ENCODE data around the gene LRP1B.
"Not testable (repeated sequence)": the region's sequence is repeated elsewhere in the genome, so short reads cannot be mapped to it uniquely, and the experiment has no call there.

LRP1B gene

GRCh38 chr2:140415035-140415434, 1715.8 kb downstream of the LRP1B start:
- H3K9me3 ChIP-seq (ENCODE audit: control insufficient read depth in 1 of 2, low read length in 2 of 2); H3K9ac ChIP-seq (ENCODE audit: low read depth in 1 of 2, low read length in 2 of 2); H3K36me3 ChIP-seq (ENCODE audit: control insufficient read depth in 1 of 2, insufficient read depth in 2 of 2, low read length in 2 of 2); H3K27ac ChIP-seq (ENCODE audit: low read depth, low read length); H3K4me3 ChIP-seq (ENCODE audit: low read depth in 1 of 2, low read length in 2 of 2); H3K4me1 ChIP-seq (ENCODE audit: control insufficient read depth in 1 of 2, insufficient read depth in 2 of 2, low read length in 2 of 2); H3K27me3 ChIP-seq (ENCODE audit: control insufficient read depth in 1 of 2, insufficient read depth in 2 of 2, low read length in 2 of 2): not testable (repeated sequence)

GRCh38 chr2:140410695-140411094, 1720.1 kb downstream of the LRP1B start:
- Histone ChIP-seq H3K36me3 (ENCODE audit: control insufficient read depth in 1 of 2, insufficient read depth in 2 of 2, low read length in 2 of 2) (no peaks in the 10 kb centered on the region), H3K27ac (ENCODE audit: low read depth, low read length) (no peak overlapping the region), H3K4me3 (ENCODE audit: low read depth in 1 of 2, low read length in 2 of 2) (no peak overlapping the region), H3K4me1 (ENCODE audit: control insufficient read depth in 1 of 2, insufficient read depth in 2 of 2, low read length in 2 of 2) (no peaks in the 10 kb centered on the region), H3K27me3 (ENCODE audit: control insufficient read depth in 1 of 2, insufficient read depth in 2 of 2, low read length in 2 of 2) (no peaks in the 10 kb centered on the region), H3K9me3 (ENCODE audit: control insufficient read depth in 1 of 2, low read length in 2 of 2) (peaks cover 0 to under 1% of the 10 kb centered on the region in 2 donors), H3K9ac (ENCODE audit: low read depth in 1 of 2, low read length in 2 of 2) (no peak overlapping the region)

- Histone ChIP-seq H3K27ac (ENCODE audit: low read depth, low read length) (no peak overlapping the region), H3K27me3 (ENCODE audit: control insufficient read depth in 1 of 2, insufficient read depth in 2 of 2, low read length in 2 of 2) (no peaks in the 10 kb centered on the region), H3K4me3 (ENCODE audit: low read depth in 1 of 2, low read length in 2 of 2) (no peak overlapping the region), H3K4me1 (ENCODE audit: control insufficient read depth in 1 of 2, insufficient read depth in 2 of 2, low read length in 2 of 2) (no peaks in the 10 kb centered on the region), H3K9ac (ENCODE audit: low read depth in 1 of 2, low read length in 2 of 2) (no peak overlapping the region), H3K36me3 (ENCODE audit: control insufficient read depth in 1 of 2, insufficient read depth in 2 of 2, low read length in 2 of 2) (no peaks in the 10 kb centered on the region), H3K9me3 (ENCODE audit: control insufficient read depth in 1 of 2, low read length in 2 of 2) (peaks cover 3 to 17% of the 10 kb centered on the region in 2 donors)
Observed at GRCh38 chr2:140401056-140401455, 1729.8 kb downstream of the LRP1B start.

- Histone ChIP-seq H3K27me3 (ENCODE audit: control insufficient read depth in 1 of 2, insufficient read depth in 2 of 2, low read length in 2 of 2) (no peaks in the 10 kb centered on the region), H3K9me3 (ENCODE audit: control insufficient read depth in 1 of 2, low read length in 2 of 2) (no peaks in the 10 kb centered on the region), H3K36me3 (ENCODE audit: control insufficient read depth in 1 of 2, insufficient read depth in 2 of 2, low read length in 2 of 2) (no peaks in the 10 kb centered on the region), H3K4me1 (ENCODE audit: control insufficient read depth in 1 of 2, insufficient read depth in 2 of 2, low read length in 2 of 2) (no peaks in the 10 kb centered on the region), H3K4me3 (ENCODE audit: low read depth in 1 of 2, low read length in 2 of 2) (no peak overlapping the region), H3K9ac (ENCODE audit: low read depth in 1 of 2, low read length in 2 of 2) (no peak overlapping the region), H3K27ac (ENCODE audit: low read depth, low read length) (no peak overlapping the region)
Observed at GRCh38 chr2:140392824-140393223, 1738.0 kb downstream of the LRP1B start.

GRCh38 chr2:140384946-140385345, 1745.9 kb downstream of the LRP1B start:
- H3K27ac ChIP-seq (ENCODE audit: low read depth, low read length), result no peak overlapping the region
- H3K36me3 ChIP-seq (ENCODE audit: control insufficient read depth in 1 of 2, insufficient read depth in 2 of 2, low read length in 2 of 2), result no peaks in the 10 kb centered on the region
- H3K27me3 ChIP-seq (ENCODE audit: control insufficient read depth in 1 of 2, insufficient read depth in 2 of 2, low read length in 2 of 2), result no peaks in the 10 kb centered on the region
- H3K4me3 ChIP-seq (ENCODE audit: low read depth in 1 of 2, low read length in 2 of 2), result no peak overlapping the region
- no peaks in the 10 kb centered on the region for H3K4me1 ChIP-seq (ENCODE audit: control insufficient read depth in 1 of 2, insufficient read depth in 2 of 2, low read length in 2 of 2)
- H3K9me3 ChIP-seq (ENCODE audit: control insufficient read depth in 1 of 2, low read length in 2 of 2), result no peaks in the 10 kb centered on the region
- no peak overlapping the region for H3K9ac ChIP-seq (ENCODE audit: low read depth in 1 of 2, low read length in 2 of 2)

- Histone ChIP-seq H3K9ac (ENCODE audit: low read depth in 1 of 2, low read length in 2 of 2) (no peak overlapping the region), H3K27me3 (ENCODE audit: control insufficient read depth in 1 of 2, insufficient read depth in 2 of 2, low read length in 2 of 2) (no peaks in the 10 kb centered on the region), H3K36me3 (ENCODE audit: control insufficient read depth in 1 of 2, insufficient read depth in 2 of 2, low read length in 2 of 2) (no peaks in the 10 kb centered on the region), H3K27ac (ENCODE audit: low read depth, low read length) (no peak overlapping the region), H3K9me3 (ENCODE audit: control insufficient read depth in 1 of 2, low read length in 2 of 2) (no peaks in the 10 kb centered on the region), H3K4me3 (ENCODE audit: low read depth in 1 of 2, low read length in 2 of 2) (no peak overlapping the region), H3K4me1 (ENCODE audit: control insufficient read depth in 1 of 2, insufficient read depth in 2 of 2, low read length in 2 of 2) (no peaks in the 10 kb centered on the region)
Observed at GRCh38 chr2:140383781-140384180, 1747.0 kb downstream of the LRP1B start.

GRCh38 chr2:140376686-140377085, 1754.1 kb downstream of the LRP1B start:
- H3K36me3 ChIP-seq (ENCODE audit: control insufficient read depth in 1 of 2, insufficient read depth in 2 of 2, low read length in 2 of 2), result no peaks in the 10 kb centered on the region
- H3K27ac ChIP-seq (ENCODE audit: low read depth, low read length), result no peak overlapping the region
- no peaks in the 10 kb centered on the region for H3K27me3 ChIP-seq (ENCODE audit: control insufficient read depth in 1 of 2, insufficient read depth in 2 of 2, low read length in 2 of 2)
- H3K4me3 ChIP-seq (ENCODE audit: low read depth in 1 of 2, low read length in 2 of 2), result no peak overlapping the region
- no peaks in the 10 kb centered on the region for H3K9me3 ChIP-seq (ENCODE audit: control insufficient read depth in 1 of 2, low read length in 2 of 2)
- H3K9ac ChIP-seq (ENCODE audit: low read depth in 1 of 2, low read length in 2 of 2), result no peak overlapping the region
- H3K4me1 ChIP-seq (ENCODE audit: control insufficient read depth in 1 of 2, insufficient read depth in 2 of 2, low read length in 2 of 2), result no peaks in the 10 kb centered on the region

GRCh38 chr2:140363131-140363530, 1767.7 kb downstream of the LRP1B start:
- Histone ChIP-seq H3K4me1 (ENCODE audit: control insufficient read depth in 1 of 2, insufficient read depth in 2 of 2, low read length in 2 of 2) (no peaks in the 10 kb centered on the region), H3K27ac (ENCODE audit: low read depth, low read length) (no peak overlapping the region), H3K27me3 (ENCODE audit: control insufficient read depth in 1 of 2, insufficient read depth in 2 of 2, low read length in 2 of 2) (no peaks in the 10 kb centered on the region), H3K9me3 (ENCODE audit: control insufficient read depth in 1 of 2, low read length in 2 of 2) (no peaks in the 10 kb centered on the region), H3K36me3 (ENCODE audit: control insufficient read depth in 1 of 2, insufficient read depth in 2 of 2, low read length in 2 of 2) (no peaks in the 10 kb centered on the region), H3K4me3 (ENCODE audit: low read depth in 1 of 2, low read length in 2 of 2) (no peak overlapping the region), H3K9ac (ENCODE audit: low read depth in 1 of 2, low read length in 2 of 2) (no peak overlapping the region)

- no peak overlapping the region for H3K4me3 ChIP-seq (ENCODE audit: low read depth in 1 of 2, low read length in 2 of 2)
- no peak overlapping the region for H3K27ac ChIP-seq (ENCODE audit: low read depth, low read length)
- no peak overlapping the region for H3K9ac ChIP-seq (ENCODE audit: low read depth in 1 of 2, low read length in 2 of 2)
- no peaks in the 10 kb centered on the region for H3K36me3 ChIP-seq (ENCODE audit: control insufficient read depth in 1 of 2, insufficient read depth in 2 of 2, low read length in 2 of 2)
- H3K27me3 ChIP-seq (ENCODE audit: control insufficient read depth in 1 of 2, insufficient read depth in 2 of 2, low read length in 2 of 2), result no peaks in the 10 kb centered on the region
- H3K9me3 ChIP-seq (ENCODE audit: control insufficient read depth in 1 of 2, low read length in 2 of 2), result no peaks in the 10 kb centered on the region
- H3K4me1 ChIP-seq (ENCODE audit: control insufficient read depth in 1 of 2, insufficient read depth in 2 of 2, low read length in 2 of 2), result no peaks in the 10 kb centered on the region
Observed at GRCh38 chr2:140362361-140362760, 1768.5 kb downstream of the LRP1B start.

GRCh38 chr2:140359056-140359771, 1771.6 kb downstream of the LRP1B start:
- no peaks in the 10 kb centered on the region for H3K4me1 ChIP-seq (ENCODE audit: control insufficient read depth in 1 of 2, insufficient read depth in 2 of 2, low read length in 2 of 2)
- H3K9ac ChIP-seq (ENCODE audit: low read depth in 1 of 2, low read length in 2 of 2), result no peak overlapping the region
- no peaks in the 10 kb centered on the region for H3K27me3 ChIP-seq (ENCODE audit: control insufficient read depth in 1 of 2, insufficient read depth in 2 of 2, low read length in 2 of 2)
- H3K36me3 ChIP-seq (ENCODE audit: control insufficient read depth in 1 of 2, insufficient read depth in 2 of 2, low read length in 2 of 2), result no peaks in the 10 kb centered on the region
- H3K9me3 ChIP-seq (ENCODE audit: control insufficient read depth in 1 of 2, low read length in 2 of 2), result no peaks in the 10 kb centered on the region
- H3K4me3 ChIP-seq (ENCODE audit: low read depth in 1 of 2, low read length in 2 of 2), result no peak overlapping the region
- H3K27ac ChIP-seq (ENCODE audit: low read depth, low read length), result no peak overlapping the region

- Histone ChIP-seq H3K36me3 (ENCODE audit: control insufficient read depth in 1 of 2, insufficient read depth in 2 of 2, low read length in 2 of 2) (no peaks in the 10 kb centered on the region), H3K9ac (ENCODE audit: low read depth in 1 of 2, low read length in 2 of 2) (no peak overlapping the region), H3K27ac (ENCODE audit: low read depth, low read length) (no peak overlapping the region), H3K27me3 (ENCODE audit: control insufficient read depth in 1 of 2, insufficient read depth in 2 of 2, low read length in 2 of 2) (no peaks in the 10 kb centered on the region), H3K4me1 (ENCODE audit: control insufficient read depth in 1 of 2, insufficient read depth in 2 of 2, low read length in 2 of 2) (no peaks in the 10 kb centered on the region), H3K4me3 (ENCODE audit: low read depth in 1 of 2, low read length in 2 of 2) (no peak overlapping the region), H3K9me3 (ENCODE audit: control insufficient read depth in 1 of 2, low read length in 2 of 2) (no peaks in the 10 kb centered on the region)
Observed at GRCh38 chr2:140356697-140357096, 1774.1 kb downstream of the LRP1B start.

All from duodenal mucosa (tissue), 2 donors.